Esophagus squamous epithelium (tissue), 4 donors: Measurements from ENCODE around the gene ZMYM2.

Experiments
- CTCF ChIP-seq, 6 experiments: fragments of 450-650 bp in 4 of 6; fragments of 200-600 bp in 2 of 6; sonication (generic) in 2 of 6; IDR thresholded peaks; one replicate each; pipeline ENCODE4 v1.5.1; 2016 to 2019; ENCODE audit warnings: antibody characterized with exemption in 6 of 6, mild to moderate bottlenecking in 4 of 6, moderate library complexity in 4 of 6
- POLR2A ChIP-seq, 4 donors: fragments of 450-650 bp; IDR thresholded peaks; one replicate each; pipeline ENCODE4 v1.6.1; 2017; ENCODE audit warnings: antibody characterized with exemption in 4 of 4, mild to moderate bottlenecking in 4 of 4, moderate library complexity in 3 of 4

- TF ChIP-seq CTCF (IDR thresholded peaks at IDR 0.05): no peak
- TF ChIP-seq POLR2A (IDR thresholded peaks at IDR 0.05): no peak
Measured at GRCh38 chr13:20065516-20065915, 107.0 kb downstream of the ZMYM2 start.
